Endothelial cell of umbilical vein (primary cell): ENCODE data around the gene TMEM129. TPM values are rescaled to one million over a fixed set of nuclear protein-coding genes. Genes with fewer than 3 reads are reported as not detected.

Experiments used
- BruUV-seq: library from RNA; stranded (reverse); fragments of 400-500 nt; replicated peaks from 2 replicates; lab custom pipeline; 2021; lab: Mats Ljungman, UMichigan
- CTCF ChIA-PET: fragments of 300-600, 350-600 bp; sonication (Branson Sonifier 250); formaldehyde crosslinking; loops from one replicate; lab custom pipeline; 2021; ENCODE audit warnings: antibody characterized with exemption, inconsistent platforms; lab: Charles Lee
- POLR2A ChIA-PET: fragments of 300-600, 350-600 bp; sonication (Branson Sonifier 250); formaldehyde crosslinking; loops from one replicate; lab custom pipeline; 2021; ENCODE audit warnings: antibody characterized with exemption, inconsistent platforms; lab: Charles Lee
- DNase-seq: peaks from one replicate; pipeline ENCODE4 v3.0.0-alpha.2; 2011; ENCODE audit warnings: low read depth, low spot score
- FAIRE-seq: peaks from 2 replicates; lab custom pipeline; 2011; peaks lifted over from hg19 to GRCh38; lab: Jason Lieb, UNC
- H2AFZ ChIP-seq: 2 replicates; pipeline ENCODE4 v1.6.0; 2012; ENCODE audit warnings: low read depth, low read length, control low read depth, inconsistent platforms
- H3K27ac ChIP-seq: 2 replicates; pipeline ENCODE4 v1.5.1; 2011; ENCODE audit warnings: low read depth, mild to moderate bottlenecking, control low read depth, low read length, moderate library complexity; ENCODE audit not compliant: insufficient read depth
- H3K27me3 ChIP-seq, 2 experiments: 2 replicates each; pipeline versions ENCODE4 v1.6.0 to v1.6.1; 2011; ENCODE audit warnings: low read length in 2 of 2, mixed read lengths in 1 of 2; ENCODE audit not compliant: control insufficient read depth in 2 of 2, insufficient read depth in 2 of 2
- H3K36me3 ChIP-seq, 2 experiments: 2 replicates in 1 of 2; 3 replicates in 1 of 2; pipeline ENCODE4 v1.5.1; 2011; ENCODE audit warnings: low read length in 2 of 2, mild to moderate bottlenecking in 1 of 2, moderate library complexity in 1 of 2; ENCODE audit not compliant: control insufficient read depth in 2 of 2, insufficient read depth in 2 of 2; ENCODE audit errors: extremely low read depth in 1 of 2
- H3K4me1 ChIP-seq: 3 replicates; pipeline ENCODE4 v1.5.1; 2011; ENCODE audit warnings: mild to moderate bottlenecking, low read length; ENCODE audit not compliant: control insufficient read depth, insufficient read depth; ENCODE audit errors: extremely low read depth
- H3K4me2 ChIP-seq: 2 replicates; pipeline ENCODE4 v1.6.1; 2011; ENCODE audit warnings: low read length, control low read depth, mixed read lengths; ENCODE audit not compliant: insufficient read depth
- H3K4me3 ChIP-seq, 3 experiments: fragments of 200-600 bp in 1 of 3; sonication (generic), shearing (Covaris generic) in 1 of 3; replicated peaks in 1 of 3; 2 replicates each; pipeline ENCODE4 v1.5.1; 2011 to 2016; ENCODE audit warnings: control low read depth in 3 of 3, low read length in 3 of 3, mild to moderate bottlenecking in 2 of 3, inconsistent platforms in 1 of 3, low read depth in 1 of 3, moderate library complexity in 1 of 3; ENCODE audit not compliant: insufficient read depth in 1 of 3
- H3K79me2 ChIP-seq: 2 replicates; pipeline ENCODE4 v1.6.0; 2012; ENCODE audit warnings: low read length, inconsistent platforms; ENCODE audit not compliant: control insufficient read depth, insufficient read depth
- H3K9ac ChIP-seq: replicated peaks from 2 replicates; pipeline ENCODE3; 2011; ENCODE audit warnings: low read length, control low read depth; ENCODE audit not compliant: insufficient read depth; ENCODE audit errors: extremely low read depth
- H3K9me1 ChIP-seq: replicated peaks from 3 replicates; pipeline ENCODE4 v1.6.0; 2011; ENCODE audit warnings: mild to moderate bottlenecking, low read length; ENCODE audit not compliant: control insufficient read depth, insufficient read depth; ENCODE audit errors: extremely low read depth
- H3K9me3 ChIP-seq: replicated peaks from 2 replicates; pipeline ENCODE4 v1.5.1; 2012; ENCODE audit warnings: low read length, inconsistent platforms; ENCODE audit not compliant: control insufficient read depth, insufficient read depth
- H4K20me1 ChIP-seq: replicated peaks from 2 replicates; pipeline ENCODE3; 2011; ENCODE audit warnings: mild to moderate bottlenecking, low read length; ENCODE audit not compliant: control insufficient read depth, insufficient read depth; ENCODE audit errors: extremely low read depth
- EZH2 ChIP-seq: IDR thresholded peaks from 2 replicates; pipeline ENCODE4 v1.6.1; 2012; ENCODE audit warnings: borderline replicate concordance, low read depth, mild to moderate bottlenecking, moderate library complexity, low read length, inconsistent platforms; ENCODE audit not compliant: severe bottlenecking
- FOS ChIP-seq: IDR thresholded peaks from 2 replicates; pipeline ENCODE4 v1.6.1; 2011; ENCODE audit warnings: mild to moderate bottlenecking, low read length, moderate library complexity, borderline replicate concordance; ENCODE audit not compliant: insufficient read depth
- GATA2 ChIP-seq: IDR thresholded peaks from 2 replicates; pipeline ENCODE4 v1.7.0; 2011; ENCODE audit warnings: low read depth, mild to moderate bottlenecking, moderate library complexity, mixed read lengths, low read length; ENCODE audit not compliant: insufficient read length, insufficient read depth
- JUN ChIP-seq: IDR thresholded peaks from 2 replicates; pipeline ENCODE4 v1.6.1; 2011; ENCODE audit warnings: borderline replicate concordance, low read depth; ENCODE audit not compliant: insufficient read length, insufficient read depth
- MYC ChIP-seq: IDR thresholded peaks from one replicate; pipeline ENCODE4 v1.6.1; 2011; ENCODE audit warnings: mild to moderate bottlenecking, low read depth, low read length
- POLR2A ChIP-seq: IDR thresholded peaks from 2 replicates; pipeline ENCODE4 v1.6.1; 2012; ENCODE audit warnings: low read depth, mild to moderate bottlenecking, control low read depth, low read length
- POLR2AphosphoS5 ChIP-seq: IDR thresholded peaks from 2 replicates; pipeline ENCODE4 v1.6.1; 2012; ENCODE audit warnings: low read depth, mild to moderate bottlenecking, control low read depth, low read length, moderate library complexity; ENCODE audit not compliant: insufficient read depth
- dilution Hi-C: fragments of 300-500 bp; cut with MboI; formaldehyde crosslinking; loops from one replicate; pipeline ENCODE4 v1.15.0; 2019; ENCODE audit warnings: low sequenced_read_pairs; ENCODE audit not compliant: extremely low pct_ligation_motif_present
- intact Hi-C: fragments of 100-400 bp; cut with micrococcal nuclease; formaldehyde crosslinking; loops from one replicate; pipeline ENCODE4 v1.10.0; 2022
- polyA plus RNA-seq, 4 experiments: library from polyadenylated mRNA; depleted of rRNA in 3 of 4; stranded (reverse) in 3 of 4; unstranded in 1 of 4; fragments of >200 nt; gene quantifications; 2 replicates each; pipeline versions ENCODE4 v1.2.1 to v1.2.3, GENCODE V29; 2011 to 2012; ENCODE audit warnings: missing spikeins in 1 of 4
- total RNA-seq: library from RNA; stranded (reverse); gene quantifications from 2 replicates; pipeline ENCODE4 v1.2.3, GENCODE V29; 2021
- TF ChIP-seq, protein P1 (sequence below): IDR thresholded peaks from 2 replicates; pipeline ENCODE4 v1.6.1; 2011; ENCODE audit not compliant: insufficient read depth, insufficient read length
- TF ChIP-seq, protein P2 (sequence below), 2 donors: IDR thresholded peaks; 1 replicate in 1 of 2; 2 replicates in 1 of 2; pipeline ENCODE4 v1.5.1; 2011; ENCODE audit warnings: low read length in 2 of 2, mild to moderate bottlenecking in 2 of 2, moderate library complexity in 2 of 2, control low read depth in 1 of 2, inconsistent platforms in 1 of 2, low read depth in 1 of 2; ENCODE audit not compliant: insufficient read depth in 1 of 2; ENCODE audit errors: extremely low read depth in 1 of 2

The TMEM129 gene
- total and polyA plus RNA-seq, 2 donors (not counting 3 experiments of a cell fraction or from before 2014, with no cell fraction given), result 23.2 to 33.2 TPM

DNA sequence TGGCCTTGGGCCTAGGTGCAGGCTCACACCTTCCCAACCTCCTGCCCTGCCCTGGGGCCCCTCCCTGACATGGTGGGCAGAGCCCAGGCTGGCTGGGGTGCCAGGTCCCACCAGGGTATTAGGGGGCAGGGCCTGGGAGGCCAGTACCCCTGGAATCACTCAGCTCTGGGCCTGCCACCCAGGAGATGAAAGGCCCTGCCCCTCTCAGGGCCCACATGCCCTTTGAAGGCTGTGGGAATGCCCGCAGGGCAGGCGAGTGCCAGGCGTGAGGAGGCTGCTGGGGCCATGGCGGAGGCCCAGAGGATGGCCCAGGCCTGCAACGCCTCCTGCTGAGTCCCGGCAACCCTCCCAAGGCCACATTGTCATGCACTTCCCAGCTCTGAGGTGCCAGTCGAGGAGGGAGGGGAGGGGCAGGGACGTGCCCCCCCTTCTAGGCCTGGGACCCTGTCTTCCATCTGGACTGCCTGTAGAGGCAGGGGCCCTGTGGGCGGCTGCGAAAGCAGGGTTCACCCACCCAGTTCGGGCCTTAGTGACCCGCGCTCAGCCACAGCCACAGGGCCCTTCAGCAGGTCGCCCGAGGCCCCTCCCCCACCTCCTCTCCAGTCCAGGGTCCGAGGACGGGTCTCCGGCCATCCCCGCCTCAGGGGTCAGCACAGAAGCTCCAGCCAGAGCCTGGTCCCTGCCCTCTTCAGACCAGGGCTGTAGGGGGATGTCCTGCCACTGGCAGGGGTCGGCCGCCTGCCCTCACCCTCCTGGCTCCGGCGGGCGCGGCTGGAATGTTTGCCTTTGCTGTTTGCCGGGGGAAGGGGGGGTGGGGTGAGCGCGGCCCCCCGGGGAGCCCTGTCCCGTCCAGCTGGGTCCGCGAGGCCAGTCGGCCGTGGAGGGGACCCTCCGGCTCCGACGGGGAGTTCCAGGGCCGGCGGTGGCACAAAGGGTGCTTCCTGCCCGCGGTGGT is 45.3 kb upstream of the TMEM129 start:
- intact Hi-C loops, result no loop called here

More for the DNA sequence above, 45.3 kb upstream of the TMEM129 start:
- Histone ChIP-seq H3K36me3 (no peaks in the 10 kb centered on the region), H3K9me1 (no peaks in the 10 kb centered on the region), H2AFZ (no peak overlapping the region), H4K20me1 (no peaks in the 10 kb centered on the region), H3K27ac (no peak overlapping the region), H3K9ac (no peak overlapping the region), H3K79me2 (no peaks in the 10 kb centered on the region), H3K4me3 (peak overlapping the region in 1 of 3 experiments; percentile 25), H3K27me3 (no peaks in the 10 kb centered on the region), H3K4me1 (peaks cover 5% of the 10 kb centered on the region), H3K4me2 (no peak overlapping the region), H3K9me3 (no peaks in the 10 kb centered on the region)
- BruUV-seq, result no TSS peak
- DNase-seq (no peak), FAIRE-seq (no peak)
- dilution Hi-C loops, result no loop called here
- no peak for TF ChIP-seq JUN
- TF ChIP-seq MYC, result no peak
- TF ChIP-seq GATA2, result no peak
- no peak for TF ChIP-seq POLR2A
- no peak for TF ChIP-seq POLR2AphosphoS5
- TF ChIP-seq EZH2, result no peak
- TF ChIP-seq FOS, result no peak
- TF ChIP-seq, protein P1, sequence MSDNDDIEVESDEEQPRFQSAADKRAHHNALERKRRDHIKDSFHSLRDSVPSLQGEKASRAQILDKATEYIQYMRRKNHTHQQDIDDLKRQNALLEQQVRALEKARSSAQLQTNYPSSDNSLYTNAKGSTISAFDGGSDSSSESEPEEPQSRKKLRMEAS, result no peak
- TF ChIP-seq, protein P2, sequence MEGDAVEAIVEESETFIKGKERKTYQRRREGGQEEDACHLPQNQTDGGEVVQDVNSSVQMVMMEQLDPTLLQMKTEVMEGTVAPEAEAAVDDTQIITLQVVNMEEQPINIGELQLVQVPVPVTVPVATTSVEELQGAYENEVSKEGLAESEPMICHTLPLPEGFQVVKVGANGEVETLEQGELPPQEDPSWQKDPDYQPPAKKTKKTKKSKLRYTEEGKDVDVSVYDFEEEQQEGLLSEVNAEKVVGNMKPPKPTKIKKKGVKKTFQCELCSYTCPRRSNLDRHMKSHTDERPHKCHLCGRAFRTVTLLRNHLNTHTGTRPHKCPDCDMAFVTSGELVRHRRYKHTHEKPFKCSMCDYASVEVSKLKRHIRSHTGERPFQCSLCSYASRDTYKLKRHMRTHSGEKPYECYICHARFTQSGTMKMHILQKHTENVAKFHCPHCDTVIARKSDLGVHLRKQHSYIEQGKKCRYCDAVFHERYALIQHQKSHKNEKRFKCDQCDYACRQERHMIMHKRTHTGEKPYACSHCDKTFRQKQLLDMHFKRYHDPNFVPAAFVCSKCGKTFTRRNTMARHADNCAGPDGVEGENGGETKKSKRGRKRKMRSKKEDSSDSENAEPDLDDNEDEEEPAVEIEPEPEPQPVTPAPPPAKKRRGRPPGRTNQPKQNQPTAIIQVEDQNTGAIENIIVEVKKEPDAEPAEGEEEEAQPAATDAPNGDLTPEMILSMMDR (IDR thresholded peaks at IDR 0.05; ENCODE audit: extremely low read depth in 1 of 2, insufficient read depth in 1 of 2, low read depth in 1 of 2, low read length in 2 of 2), result no peak
- POLR2A ChIA-PET, result no interaction called here
- CTCF ChIA-PET, result interaction anchor here (0.6 to 1.8 kb wide), 3 partner anchors 11 to 19 kb away, joined by 3 to 4 read pairs (median 3); no protein-coding TSS in a partner anchor
